PC-9 (cell line): ENCODE measurements around the gene GOLIM4. TPM values are rescaled to one million over a fixed set of nuclear protein-coding genes. Genes with fewer than 3 reads are reported as not detected.

ENCODE experiments used
- BruUV-seq: library from RNA; stranded (reverse); fragments of 400-500 nt; replicated peaks from 2 replicates; lab custom pipeline; 2021; lab: Mats Ljungman, UMichigan
- CTCF ChIA-PET: fragments of 300-600 bp; sonication (Branson Sonifier 250); formaldehyde crosslinking; loops from one replicate; lab custom pipeline; 2022; ENCODE audit warnings: antibody characterized with exemption; lab: Charles Lee
- POLR2A ChIA-PET: fragments of 300-600 bp; sonication (Branson Sonifier 250); formaldehyde crosslinking; loops from one replicate; lab custom pipeline; 2022; ENCODE audit warnings: antibody characterized with exemption; ENCODE audit not compliant: unreplicated experiment; lab: Charles Lee
- DNase-seq, 2 experiments: peaks; one replicate each; pipeline versions ENCODE4 v3.0.0 to v3.0.0-alpha.2; 2015 to 2022; ENCODE audit warnings: mixed read lengths in 1 of 2
- H2AFZ ChIP-seq: fragments of 200-600 bp; sonication (generic); 2 replicates; pipeline ENCODE4 v1.8.1; 2017; ENCODE audit warnings: antibody characterized with exemption
- H3F3A ChIP-seq: fragments of 200-600 bp; sonication (generic); 2 replicates; pipeline ENCODE4 v1.8.1; 2017; ENCODE audit warnings: antibody characterized with exemption, mild to moderate bottlenecking, low read depth; ENCODE audit not compliant: insufficient read depth
- H3K27ac ChIP-seq: fragments of 200-600 bp; sonication (generic); 2 replicates; pipeline ENCODE4 v1.6.1; 2016; ENCODE audit warnings: mixed run types
- H3K27me3 ChIP-seq: fragments of 200-600 bp; sonication (generic); 2 replicates; pipeline ENCODE4 v1.6.1; 2016; ENCODE audit warnings: low read depth, mixed run types; ENCODE audit not compliant: insufficient read depth
- H3K36me3 ChIP-seq: fragments of 200-600 bp; sonication (generic); 2 replicates; pipeline ENCODE4 v1.6.1; 2016; ENCODE audit warnings: low read depth, mixed run types
- H3K4me1 ChIP-seq: fragments of 200-600 bp; sonication (generic); replicated peaks from 2 replicates; pipeline ENCODE4 v1.6.1; 2016; ENCODE audit warnings: mixed run types; ENCODE audit not compliant: insufficient read depth
- H3K4me2 ChIP-seq: fragments of 200-600 bp; sonication (generic); 2 replicates; pipeline ENCODE4 v1.6.1; 2017; ENCODE audit warnings: mixed run types
- H3K4me3 ChIP-seq: fragments of 200-600 bp; sonication (generic); 2 replicates; pipeline ENCODE4 v1.6.1; 2016; ENCODE audit warnings: mixed run types
- H3K79me2 ChIP-seq: fragments of 200-600 bp; sonication (generic); 2 replicates; pipeline ENCODE4 v1.6.1; 2017; ENCODE audit warnings: low read depth, mixed run types
- H3K9me2 ChIP-seq: fragments of 200-600 bp; sonication (generic); 2 replicates; pipeline ENCODE4 v1.8.1; 2017; ENCODE audit warnings: mild to moderate bottlenecking; ENCODE audit not compliant: insufficient read depth
- H3K9me3 ChIP-seq: fragments of 200-600 bp; sonication (generic); 2 replicates; pipeline ENCODE4 v1.8.1; 2016; ENCODE audit warnings: low read depth; ENCODE audit not compliant: insufficient read depth
- H4K20me1 ChIP-seq: fragments of 200-600 bp; sonication (generic); 2 replicates; pipeline ENCODE4 v1.8.1; 2017; ENCODE audit not compliant: insufficient read depth
- CTCF ChIP-seq: fragments of 200-600 bp; sonication (generic); conservative IDR thresholded peaks from 2 replicates; pipeline ENCODE4 v1.6.1; 2017; ENCODE audit warnings: mixed run types, antibody characterized with exemption, mild to moderate bottlenecking, moderate library complexity
- EZH2 ChIP-seq: fragments of 200-600 bp; sonication (generic); IDR thresholded peaks from 2 replicates; pipeline ENCODE4 v1.8.0; 2017; ENCODE audit warnings: antibody characterized with exemption, low read depth
- intact Hi-C: fragments of 100-400 bp; cut with micrococcal nuclease; formaldehyde crosslinking; loops from one replicate; pipeline ENCODE4 v1.10.0; 2022; ENCODE audit not compliant: unreplicated experiment
- total RNA-seq: library from RNA; stranded (reverse); gene quantifications from 2 replicates; pipeline ENCODE4 v1.2.3, GENCODE V29; 2021

GOLIM4 gene
- total RNA-seq, 1 experiment from 2014 or later: 17.5 TPM

DNA sequence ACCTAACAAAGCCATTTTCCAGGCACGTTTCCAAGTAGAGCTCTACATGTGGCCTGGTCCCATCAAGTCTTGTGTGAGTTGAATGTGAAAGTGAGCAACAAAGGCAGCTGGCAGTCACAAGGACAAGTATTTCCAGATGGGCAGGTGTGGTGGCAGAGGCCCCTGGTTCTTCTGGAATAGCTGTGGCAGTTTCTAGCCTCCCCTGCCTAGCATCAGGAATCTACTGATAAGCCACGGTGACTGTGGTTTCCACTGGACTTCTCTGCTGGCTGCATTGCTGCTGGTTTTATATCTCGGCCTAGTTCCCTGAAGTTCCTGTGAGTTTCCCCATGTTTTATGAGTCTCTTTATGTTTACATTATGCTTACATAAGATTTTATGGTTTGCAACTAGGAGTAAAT, 117.7 kb downstream of the GOLIM4 start:
- peak; percentile 35 to 38 for DNase-seq
- POLR2A ChIA-PET: interaction anchor here (0.7 kb wide), 1 partner anchor 159 kb away, joined by 4 read pairs; no protein-coding TSS in a partner anchor
- H3K9me2 ChIP-seq: no peaks in the 10 kb centered on the region
- H3K27me3 ChIP-seq: no peaks in the 10 kb centered on the region
- no peaks in the 10 kb centered on the region for H3F3A ChIP-seq
- BruUV-seq: no TSS peak
- H3K79me2 ChIP-seq: no peaks in the 10 kb centered on the region
- no peaks in the 10 kb centered on the region for H3K36me3 ChIP-seq
- CTCF ChIA-PET: no interaction called here
- peak overlapping the region; percentile 56 for H2AFZ ChIP-seq
- no peaks in the 10 kb centered on the region for H3K4me1 ChIP-seq
- intact Hi-C loops: no loop called here
- no peaks in the 10 kb centered on the region for H4K20me1 ChIP-seq
- no peak overlapping the region for H3K4me2 ChIP-seq
- no peak overlapping the region for H3K4me3 ChIP-seq
- TF ChIP-seq CTCF (no peak), EZH2 (no peak)
- H3K9me3 ChIP-seq: no peaks in the 10 kb centered on the region
- no peak overlapping the region for H3K27ac ChIP-seq

DNA sequence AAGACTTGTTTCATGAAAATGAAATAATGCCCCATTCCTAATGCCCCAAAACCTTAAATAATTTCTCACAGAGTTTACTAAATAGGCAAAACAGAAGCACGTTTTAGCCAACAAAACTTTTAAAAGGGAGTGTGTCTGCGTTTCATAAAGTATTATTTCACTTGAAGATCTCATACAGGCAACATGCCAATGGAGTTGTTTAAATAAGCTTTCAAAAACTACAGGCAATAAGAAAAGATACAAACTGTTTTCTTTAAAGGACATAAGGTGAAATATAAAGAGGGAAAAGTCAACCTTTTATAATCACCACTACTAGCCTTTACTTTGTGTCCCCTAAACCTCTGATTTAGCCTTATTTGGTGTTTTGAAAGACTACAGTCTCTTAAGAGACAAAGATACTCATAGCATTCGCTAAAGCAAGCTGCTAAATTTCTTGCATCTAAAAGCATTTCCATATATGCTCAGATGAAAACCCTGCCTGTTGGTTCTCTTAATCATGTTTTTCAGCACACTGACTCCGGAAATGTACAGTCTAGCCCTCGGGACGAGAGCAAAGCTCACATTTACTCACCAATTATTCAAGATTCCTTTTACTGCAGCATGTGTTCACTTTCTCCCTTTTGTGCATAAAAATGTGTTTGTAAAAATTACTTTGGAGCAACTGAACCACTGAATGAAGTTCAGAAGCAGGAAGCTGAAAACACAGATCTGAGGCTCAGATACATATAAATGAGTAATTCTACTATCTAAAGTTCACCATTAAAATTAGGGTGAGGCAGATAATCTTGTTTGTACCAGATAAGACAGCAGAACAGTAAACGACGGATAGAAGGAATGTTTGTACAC, 119.0 kb downstream of the GOLIM4 start:
- intact Hi-C loops: no loop called here
- H3K4me3 ChIP-seq: no peak overlapping the region
- no peaks in the 10 kb centered on the region for H3K79me2 ChIP-seq
- H3K4me2 ChIP-seq: no peak overlapping the region
- ChIA-PET POLR2A (no interaction called here), CTCF (no interaction called here)
- H3K9me3 ChIP-seq: no peaks in the 10 kb centered on the region
- H3F3A ChIP-seq: no peaks in the 10 kb centered on the region
- H3K36me3 ChIP-seq: no peaks in the 10 kb centered on the region
- peak overlapping the region; percentile 18 for H2AFZ ChIP-seq
- no peaks in the 10 kb centered on the region for H3K9me2 ChIP-seq
- DNase-seq: no peak
- H3K27me3 ChIP-seq: no peaks in the 10 kb centered on the region
- H3K4me1 ChIP-seq: no peaks in the 10 kb centered on the region
- H4K20me1 ChIP-seq: no peaks in the 10 kb centered on the region
- no peak overlapping the region for H3K27ac ChIP-seq
- no TSS peak for BruUV-seq
- no peak for TF ChIP-seq CTCF
- TF ChIP-seq EZH2: no peak

DNA sequence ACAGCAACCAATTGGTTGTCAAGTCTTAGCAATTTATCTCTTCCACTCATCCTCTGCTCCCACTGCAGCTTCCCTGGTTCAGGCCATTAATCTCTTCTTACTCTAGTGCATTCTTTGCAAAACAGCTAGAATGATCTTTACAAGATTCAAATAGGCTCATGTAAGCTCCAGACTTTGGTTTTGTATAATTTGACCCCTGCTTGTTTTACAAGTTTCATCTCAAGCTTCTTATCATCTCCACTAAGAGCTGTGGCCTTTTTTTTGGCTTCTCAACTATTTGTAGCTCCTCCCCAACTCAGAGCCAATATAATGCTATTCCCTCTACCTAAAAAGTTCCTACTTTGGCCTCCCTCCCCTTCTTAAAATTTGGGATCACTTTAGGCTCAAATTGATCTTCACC, 121.8 kb downstream of the GOLIM4 start:
- BruUV-seq: no TSS peak
- Histone ChIP-seq H3K36me3 (no peaks in the 10 kb centered on the region), H3K4me3 (no peak overlapping the region), H3F3A (no peaks in the 10 kb centered on the region), H3K27ac (no peak overlapping the region), H3K4me1 (no peaks in the 10 kb centered on the region), H3K27me3 (no peaks in the 10 kb centered on the region), H3K9me2 (no peaks in the 10 kb centered on the region), H4K20me1 (no peaks in the 10 kb centered on the region), H3K79me2 (no peaks in the 10 kb centered on the region), H3K4me2 (no peak overlapping the region), H3K9me3 (no peaks in the 10 kb centered on the region), H2AFZ (no peak overlapping the region)
- ChIA-PET POLR2A (interaction anchor here (0.7 kb wide), 1 partner anchor 13 kb away, joined by 3 read pairs; no protein-coding TSS in a partner anchor), CTCF (no interaction called here)
- no peak for DNase-seq
- TF ChIP-seq CTCF (no peak), EZH2 (no peak)
- intact Hi-C loops: no loop called here
